G401 (cell line): ENCODE data around the gene CCDC112. TPM values are rescaled to one million over a fixed set of nuclear protein-coding genes. Genes with fewer than 3 reads are reported as not detected.

Experiments
- total RNA-seq: library from RNA; depleted of rRNA; stranded (reverse); fragments of >200 nt; shearing (Covaris generic); gene quantifications from 2 replicates; pipeline ENCODE4 v1.2.3, GENCODE V29; 2014; rRNA removed

Gene CCDC112
- total RNA-seq, 1 experiment from 2014 or later, result 8.7 TPM

Other genes with a start within 250 kb of the CCDC112 start
- not detected in 2 replicates for gene TRIM36, start 126.7 kb downstream of the CCDC112 start, total RNA-seq
- 5.6 and 9.3 TPM in 2 replicates for gene PGGT1B, start 33.8 kb downstream of the CCDC112 start, total RNA-seq
- 4.8 and 7.8 TPM in 2 replicates for gene FEM1C, start 248.1 kb upstream of the CCDC112 start, total RNA-seq